NCI-H1048 (cell line): Measurements from ENCODE around the gene BOK.
"Not testable (repeated sequence)": the region's sequence is repeated elsewhere in the genome, so short reads cannot be mapped to it uniquely, and the experiment has no call there.

Experiments used
- DNase-seq: peaks from one replicate; lab custom pipeline; 2025; lab: John Stamatoyannopoulos, UW

BOK gene

GRCh38 chr2:241573741-241574140 lies 15.2 kb downstream of the BOK start:
- DNase-seq = no peak

- no peak for DNase-seq
Measured at GRCh38 chr2:241574911-241575623, 16.5 kb downstream of the BOK start.

- DNase-seq = no peak
Measured at GRCh38 chr2:241575624-241576292, 17.2 kb downstream of the BOK start.

GRCh38 chr2:241576293-241576654 lies 17.7 kb downstream of the BOK start:
- no peak for DNase-seq

GRCh38 chr2:241577413-241578122 lies 19.0 kb downstream of the BOK start:
- DNase-seq = no peak

GRCh38 chr2:241579281-241579680 lies 20.7 kb downstream of the BOK start:
- DNase-seq = no peak

GRCh38 chr2:241582328-241582727 lies 23.8 kb downstream of the BOK start:
- DNase-seq = no peak

- DNase-seq = no peak
Measured at GRCh38 chr2:241582806-241583205, 24.3 kb downstream of the BOK start.

GRCh38 chr2:241584436-241584835 lies 25.9 kb downstream of the BOK start:
- no peak for DNase-seq

GRCh38 chr2:241586564-241587264 lies 28.2 kb downstream of the BOK start:
- DNase-seq = no peak

- DNase-seq = not testable (repeated sequence)
Measured at GRCh38 chr2:241589863-241590262, 31.3 kb downstream of the BOK start.

- not testable (repeated sequence) for DNase-seq
Measured at GRCh38 chr2:241590496-241591455, 32.2 kb downstream of the BOK start.

GRCh38 chr2:241592126-241592845 lies 33.7 kb downstream of the BOK start:
- no peak for DNase-seq

GRCh38 chr2:241593271-241593670 lies 34.7 kb downstream of the BOK start:
- DNase-seq = no peak

GRCh38 chr2:241595600-241596140 lies 37.1 kb downstream of the BOK start:
- DNase-seq = no peak

GRCh38 chr2:241597561-241597960 lies 39.0 kb downstream of the BOK start:
- no peak for DNase-seq

- no peak for DNase-seq
Measured at GRCh38 chr2:241598061-241598460, 39.5 kb downstream of the BOK start.

- DNase-seq = no peak
Measured at GRCh38 chr2:241598487-241598886, 39.9 kb downstream of the BOK start.

- DNase-seq = no peak
Measured at GRCh38 chr2:241599615-241600014, 41.1 kb downstream of the BOK start.

GRCh38 chr2:241601841-241602240 lies 43.3 kb downstream of the BOK start:
- DNase-seq = no peak
